SK-N-SH treated with all-trans-retinoic acid at 6 μM for 48 hours (cell line): ENCODE data around the gene ADGRG1.

ENCODE experiments used
- ARNTL ChIP-seq: fragments of 450-650 bp; formaldehyde crosslinking; IDR thresholded peaks from 2 replicates; pipeline ENCODE4 v1.5.0; 2020; ENCODE audit warnings: low read depth, mild to moderate bottlenecking, moderate library complexity, borderline replicate concordance
- BACH2 ChIP-seq: fragments of 250-450 bp; sonication (Bioruptor Pico); IDR thresholded peaks from 2 replicates; pipeline ENCODE4 v1.9.0; 2021; ENCODE audit warnings: mild to moderate bottlenecking, borderline replicate concordance
- ZNF8 ChIP-seq: fragments of 450-650 bp; formaldehyde crosslinking; IDR thresholded peaks from 2 replicates; pipeline ENCODE4 v1.5.0; 2020; ENCODE audit warnings: mild to moderate bottlenecking, moderate library complexity
- TF ChIP-seq, protein P1 (sequence below): fragments of 250-450 bp; sonication (Bioruptor Pico); IDR thresholded peaks from 2 replicates; pipeline ENCODE4 v1.5.1; 2021; ENCODE audit warnings: mild to moderate bottlenecking, moderate library complexity
- TF ChIP-seq, protein P2 (sequence below): fragments of 250-450 bp; sonication (Bioruptor Pico); IDR thresholded peaks from 2 replicates; pipeline ENCODE4 v1.5.1; 2020; ENCODE audit warnings: low read depth, mild to moderate bottlenecking, moderate library complexity

DNA sequence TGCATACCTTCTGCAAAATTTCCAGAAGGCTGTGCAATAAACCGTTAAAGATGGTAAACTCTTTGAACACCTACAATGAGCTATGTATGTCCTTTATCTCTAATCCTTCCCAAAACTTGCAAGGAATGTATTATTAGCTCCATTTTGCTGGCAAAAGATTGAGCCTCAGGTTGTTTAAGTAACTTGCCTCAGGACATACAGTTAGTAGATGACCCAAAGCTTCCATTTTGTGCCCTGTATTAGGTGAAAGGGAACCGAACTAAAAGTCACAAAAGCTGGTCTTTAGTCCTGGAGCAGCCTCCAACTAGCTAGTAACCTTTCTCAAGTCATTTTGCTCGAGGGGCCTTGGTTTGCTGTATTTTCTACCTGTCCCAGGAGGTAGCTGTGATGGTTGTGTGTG, 44.0 kb downstream of the ADGRG1 start:
- TF ChIP-seq BACH2 (CRISPR knock-in tag) (no peak), ARNTL (CRISPR knock-in tag) (no peak), ZNF8 (CRISPR knock-in tag) (no peak)
- TF ChIP-seq, protein P1, sequence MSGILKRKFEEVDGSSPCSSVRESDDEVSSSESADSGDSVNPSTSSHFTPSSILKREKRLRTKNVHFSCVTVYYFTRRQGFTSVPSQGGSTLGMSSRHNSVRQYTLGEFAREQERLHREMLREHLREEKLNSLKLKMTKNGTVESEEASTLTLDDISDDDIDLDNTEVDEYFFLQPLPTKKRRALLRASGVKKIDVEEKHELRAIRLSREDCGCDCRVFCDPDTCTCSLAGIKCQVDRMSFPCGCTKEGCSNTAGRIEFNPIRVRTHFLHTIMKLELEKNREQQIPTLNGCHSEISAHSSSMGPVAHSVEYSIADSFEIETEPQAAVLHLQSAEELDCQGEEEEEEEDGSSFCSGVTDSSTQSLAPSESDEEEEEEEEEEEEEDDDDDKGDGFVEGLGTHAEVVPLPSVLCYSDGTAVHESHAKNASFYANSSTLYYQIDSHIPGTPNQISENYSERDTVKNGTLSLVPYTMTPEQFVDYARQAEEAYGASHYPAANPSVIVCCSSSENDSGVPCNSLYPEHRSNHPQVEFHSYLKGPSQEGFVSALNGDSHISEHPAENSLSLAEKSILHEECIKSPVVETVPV (CRISPR knock-in tag), result no peak
- TF ChIP-seq, protein P2, sequence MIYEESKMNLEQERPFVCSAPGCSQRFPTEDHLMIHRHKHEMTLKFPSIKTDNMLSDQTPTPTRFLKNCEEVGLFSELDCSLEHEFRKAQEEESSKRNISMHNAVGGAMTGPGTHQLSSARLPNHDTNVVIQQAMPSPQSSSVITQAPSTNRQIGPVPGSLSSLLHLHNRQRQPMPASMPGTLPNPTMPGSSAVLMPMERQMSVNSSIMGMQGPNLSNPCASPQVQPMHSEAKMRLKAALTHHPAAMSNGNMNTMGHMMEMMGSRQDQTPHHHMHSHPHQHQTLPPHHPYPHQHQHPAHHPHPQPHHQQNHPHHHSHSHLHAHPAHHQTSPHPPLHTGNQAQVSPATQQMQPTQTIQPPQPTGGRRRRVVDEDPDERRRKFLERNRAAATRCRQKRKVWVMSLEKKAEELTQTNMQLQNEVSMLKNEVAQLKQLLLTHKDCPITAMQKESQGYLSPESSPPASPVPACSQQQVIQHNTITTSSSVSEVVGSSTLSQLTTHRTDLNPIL, result no peak
